GM12878 (cell line): ENCODE data around the gene PVALEF.

ENCODE experiments used
- CBFB ChIP-seq: IDR thresholded peaks from 2 replicates; pipeline ENCODE4 v1.6.1; 2016; ENCODE audit warnings: antibody characterized with exemption, low read depth
- EP300 ChIP-seq, 2 experiments: fragments of 150-350 bp in 1 of 2; IDR thresholded peaks; 2 replicates each; pipeline ENCODE4 v1.6.1; 2011 to 2012; ENCODE audit warnings: low read depth in 2 of 2, low read length in 2 of 2, borderline replicate concordance in 1 of 2, improper control_type of control experiment in 1 of 2, inconsistent platforms in 1 of 2; ENCODE audit not compliant: control insufficient read depth in 1 of 2
- POLR2A ChIP-seq: IDR thresholded peaks from 2 replicates; pipeline ENCODE4 v1.6.1; 2011; ENCODE audit warnings: low read depth, mild to moderate bottlenecking, low read length
- POLR2AphosphoS5 ChIP-seq: IDR thresholded peaks from 2 replicates; pipeline ENCODE4 v1.6.1; 2011; ENCODE audit warnings: mild to moderate bottlenecking, low read length, inconsistent platforms
- SMC3 ChIP-seq: IDR thresholded peaks from 2 replicates; pipeline ENCODE4 v1.6.1; 2011; ENCODE audit warnings: low read length, improper control_type of control experiment, borderline replicate concordance
- SUPT20H ChIP-seq: IDR thresholded peaks from 2 replicates; pipeline ENCODE4 v1.6.1; 2011; ENCODE audit warnings: low read depth, mild to moderate bottlenecking, low read length, moderate library complexity, borderline replicate concordance; ENCODE audit not compliant: control insufficient read depth
- WRNIP1 ChIP-seq: IDR thresholded peaks from 2 replicates; pipeline ENCODE4 v1.6.1; 2011; ENCODE audit warnings: low read depth, low read length, improper control_type of control experiment, borderline replicate concordance
- TF ChIP-seq, protein P1 (sequence below), 3 experiments: IDR thresholded peaks in 2 of 3; conservative IDR thresholded peaks in 1 of 3; 2 replicates each; pipeline ENCODE4 v1.5.1; 2011; ENCODE audit warnings: low read depth in 3 of 3, low read length in 3 of 3, mild to moderate bottlenecking in 3 of 3, control low read depth in 2 of 3, moderate library complexity in 2 of 3, inconsistent platforms in 1 of 3, mixed read lengths in 1 of 3; ENCODE audit not compliant: control insufficient read depth in 2 of 3, insufficient read depth in 1 of 3; ENCODE audit errors: extremely low read depth in 1 of 3

DNA sequence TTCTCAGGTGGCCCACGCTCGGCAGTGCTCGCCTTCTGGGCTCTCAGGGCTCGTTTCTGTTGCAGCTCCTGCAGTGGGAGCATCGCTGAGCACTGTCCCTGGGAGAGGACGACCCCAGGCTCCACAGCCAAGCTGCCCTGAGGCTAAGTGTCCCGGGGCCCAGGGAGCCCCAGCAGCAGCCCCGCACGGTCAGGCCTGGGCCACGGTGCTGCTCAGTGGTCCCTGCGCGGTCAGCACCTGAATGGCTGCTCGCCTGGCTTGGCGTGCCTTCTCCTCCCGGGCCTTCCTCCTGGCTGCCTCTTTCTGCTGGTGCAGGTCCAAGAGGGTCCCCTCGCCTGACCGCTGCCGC is 34.1 kb downstream of the PVALEF start:
- TF ChIP-seq, protein P1, sequence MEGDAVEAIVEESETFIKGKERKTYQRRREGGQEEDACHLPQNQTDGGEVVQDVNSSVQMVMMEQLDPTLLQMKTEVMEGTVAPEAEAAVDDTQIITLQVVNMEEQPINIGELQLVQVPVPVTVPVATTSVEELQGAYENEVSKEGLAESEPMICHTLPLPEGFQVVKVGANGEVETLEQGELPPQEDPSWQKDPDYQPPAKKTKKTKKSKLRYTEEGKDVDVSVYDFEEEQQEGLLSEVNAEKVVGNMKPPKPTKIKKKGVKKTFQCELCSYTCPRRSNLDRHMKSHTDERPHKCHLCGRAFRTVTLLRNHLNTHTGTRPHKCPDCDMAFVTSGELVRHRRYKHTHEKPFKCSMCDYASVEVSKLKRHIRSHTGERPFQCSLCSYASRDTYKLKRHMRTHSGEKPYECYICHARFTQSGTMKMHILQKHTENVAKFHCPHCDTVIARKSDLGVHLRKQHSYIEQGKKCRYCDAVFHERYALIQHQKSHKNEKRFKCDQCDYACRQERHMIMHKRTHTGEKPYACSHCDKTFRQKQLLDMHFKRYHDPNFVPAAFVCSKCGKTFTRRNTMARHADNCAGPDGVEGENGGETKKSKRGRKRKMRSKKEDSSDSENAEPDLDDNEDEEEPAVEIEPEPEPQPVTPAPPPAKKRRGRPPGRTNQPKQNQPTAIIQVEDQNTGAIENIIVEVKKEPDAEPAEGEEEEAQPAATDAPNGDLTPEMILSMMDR (IDR thresholded peaks at IDR 0.05 in 2 of 3, conservative IDR thresholded peaks at IDR 0.05 in 1 of 3; ENCODE audit: control insufficient read depth in 2 of 3, extremely low read depth in 1 of 3, insufficient read depth in 1 of 3, low read depth in 3 of 3, low read length in 3 of 3): no peak
- no peak for TF ChIP-seq POLR2A
- no peak for TF ChIP-seq WRNIP1
- TF ChIP-seq SUPT20H: no peak
- TF ChIP-seq SMC3: no peak
- TF ChIP-seq EP300 (IDR thresholded peaks at IDR 0.05; ENCODE audit: borderline replicate concordance in 1 of 2, control insufficient read depth in 1 of 2, low read depth in 2 of 2, low read length in 2 of 2): no peak
- TF ChIP-seq POLR2AphosphoS5: no peak
- TF ChIP-seq CBFB: no peak
